Activated CD4-positive, alpha-beta T cell treated with anti-CD3 and anti-CD28 coated beads, Interleukin-2, Interleukin-6, amounts not matched to agents 100 ng/mL and 50 ng/mL, durations not matched to agents 16 hours and 8 hours (primary cell): ENCODE measurements around the gene MFN2.
"Not testable (repeated sequence)": the region's sequence is repeated elsewhere in the genome, so short reads cannot be mapped to it uniquely, and the experiment has no call there.

Experiments used
- DNase-seq: peaks from one replicate; pipeline ENCODE4 v3.0.0-alpha.2; 2020

Gene MFN2

DNA sequence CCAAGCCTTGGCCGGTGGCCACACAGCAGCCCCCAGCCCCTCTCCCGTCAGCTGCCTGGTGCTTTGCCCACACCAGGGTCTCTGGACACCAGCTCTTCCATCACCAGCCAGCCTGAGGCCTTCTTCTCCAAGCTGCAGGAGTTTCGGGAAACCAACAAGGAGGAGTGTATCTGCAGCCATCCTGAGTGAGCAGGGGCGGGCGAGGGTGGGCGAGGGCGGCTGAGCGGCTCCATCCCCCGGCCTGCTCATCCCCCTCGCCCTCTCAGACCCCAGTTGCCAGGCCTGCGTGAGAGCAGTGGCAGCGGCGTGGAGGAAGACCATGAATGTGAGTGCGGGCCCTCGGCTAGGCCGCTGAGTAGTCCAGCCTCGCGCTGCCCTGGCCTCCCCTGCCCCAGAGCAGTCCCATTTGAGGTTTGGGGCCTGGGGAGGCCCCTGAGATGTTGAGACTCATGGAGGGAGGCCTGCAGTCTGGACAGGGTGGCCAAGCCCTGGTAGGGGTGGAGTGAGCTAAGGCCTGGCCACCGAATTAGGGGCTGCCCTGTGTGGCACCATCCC lies 48.8 kb downstream of the MFN2 start:
- DNase-seq = no peak

DNA sequence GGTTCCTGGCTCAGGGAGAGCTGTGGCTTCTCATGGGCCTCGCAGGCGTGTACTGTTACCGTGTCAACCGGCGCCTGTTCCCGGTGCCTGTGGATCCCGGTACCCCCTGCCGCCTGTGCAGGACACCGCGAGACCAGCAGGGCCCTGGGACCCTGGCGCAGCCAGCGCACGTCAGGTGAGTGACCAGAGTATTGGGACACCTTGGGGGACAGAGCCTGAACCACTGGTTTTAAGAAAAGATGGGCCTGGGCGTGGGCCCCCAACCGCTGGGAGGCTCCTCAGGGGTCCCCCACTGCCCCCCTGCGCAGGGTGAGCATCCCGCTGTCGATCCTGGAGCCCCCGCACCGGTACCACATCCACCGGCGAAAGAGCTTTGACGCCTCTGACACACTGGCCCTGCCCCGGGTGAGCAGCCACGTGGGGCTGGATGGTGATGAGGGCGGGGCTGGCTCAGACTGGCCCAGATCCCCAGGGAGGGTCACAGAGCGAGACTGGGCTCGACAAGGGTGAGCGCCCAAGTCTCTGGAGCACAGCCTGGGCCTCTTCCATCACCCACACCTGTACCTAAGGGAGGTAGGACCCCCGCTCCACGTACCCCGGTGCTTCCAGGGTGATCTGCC lies 49.6 kb downstream of the MFN2 start:
- no peak for DNase-seq

DNA sequence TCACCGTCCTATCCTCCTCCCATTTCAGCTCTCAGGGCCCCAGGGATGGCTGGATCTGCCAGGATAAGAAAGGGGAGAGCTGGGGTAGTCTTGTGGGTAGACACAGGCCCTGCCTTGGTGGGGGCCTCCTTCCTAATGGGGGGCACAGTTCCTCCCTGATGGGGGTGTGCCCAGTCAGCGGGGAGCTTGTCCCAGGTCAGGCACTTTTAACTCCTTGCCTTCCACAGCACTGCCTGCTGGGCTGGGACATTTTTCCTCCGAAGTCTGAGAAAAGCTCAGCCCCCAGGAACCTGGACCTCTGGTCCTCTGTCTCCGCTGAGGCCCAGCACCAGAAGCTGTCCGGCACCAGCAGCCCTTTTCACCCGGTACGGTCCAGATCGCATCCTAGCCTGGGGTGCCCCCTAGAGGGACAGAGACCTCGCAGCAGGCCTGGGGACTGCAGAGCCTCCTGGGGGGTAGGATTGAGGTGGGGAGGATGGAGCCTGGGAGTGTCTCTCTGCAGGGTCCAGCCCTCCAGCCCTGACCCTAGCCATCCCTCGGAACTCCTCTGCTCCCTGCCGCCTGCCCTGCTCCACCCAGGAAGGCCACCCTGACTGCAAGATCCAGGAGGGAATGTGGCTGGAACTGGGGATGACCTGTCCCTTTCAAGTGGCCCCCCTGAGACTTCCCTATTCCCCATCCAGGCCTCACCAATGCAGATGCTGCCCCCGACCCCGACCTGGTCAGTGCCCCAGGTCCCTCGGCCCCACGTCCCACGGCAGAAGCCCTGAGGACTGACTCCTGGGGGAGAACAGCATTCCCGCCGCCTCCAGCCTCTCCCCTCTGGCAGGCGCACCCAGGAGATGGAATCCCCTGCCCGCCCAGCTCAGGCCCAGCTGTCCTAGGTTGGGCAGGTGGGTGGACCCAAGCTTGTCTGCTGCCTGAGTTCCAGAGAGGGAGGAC lies 51.1 kb downstream of the MFN2 start:
- peak; percentile 67 for DNase-seq

DNA sequence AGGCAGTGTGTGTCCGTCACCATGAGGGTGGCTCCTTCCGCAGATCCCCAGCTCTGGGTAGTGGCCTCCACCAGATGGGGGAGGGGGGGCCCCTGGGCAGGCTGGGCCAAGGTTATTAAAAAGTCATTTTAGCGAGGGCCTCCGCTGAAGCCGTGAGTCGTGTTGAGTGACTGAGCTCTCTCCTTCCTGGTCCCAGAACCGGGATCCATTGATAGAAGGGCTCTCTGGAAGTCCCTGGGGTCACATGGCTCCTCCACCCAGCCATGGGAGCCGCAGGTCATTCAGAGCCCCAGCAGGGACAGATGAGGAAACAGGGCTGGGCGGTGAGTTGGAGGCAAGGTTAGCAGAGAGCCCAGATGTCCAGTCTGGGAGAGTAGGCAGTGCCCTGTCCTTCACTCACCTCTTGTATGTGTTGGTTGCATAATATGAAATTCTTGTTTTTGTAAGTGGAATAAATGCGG lies 51.9 kb downstream of the MFN2 start:
- no peak for DNase-seq

DNA sequence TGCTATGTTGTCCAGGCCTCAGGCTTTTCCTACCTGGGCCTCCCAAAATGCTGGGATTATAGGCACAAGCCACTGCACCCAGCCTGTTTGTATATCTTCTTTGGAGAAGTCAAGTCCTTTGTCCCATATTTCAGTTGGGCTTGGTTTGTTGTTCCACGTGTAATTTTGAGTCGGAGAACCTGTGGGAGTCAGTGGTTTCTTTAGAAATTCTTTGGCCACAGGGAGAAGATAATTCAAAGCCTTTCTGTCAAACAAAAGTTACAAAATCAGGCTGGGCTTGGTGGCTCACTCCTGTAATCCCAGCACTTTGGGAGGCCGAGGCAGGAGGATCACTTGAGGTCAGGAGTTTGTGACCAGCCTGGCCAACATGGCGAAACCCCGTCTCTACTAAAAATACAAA lies 53.2 kb downstream of the MFN2 start:
- not testable (repeated sequence) for DNase-seq

DNA sequence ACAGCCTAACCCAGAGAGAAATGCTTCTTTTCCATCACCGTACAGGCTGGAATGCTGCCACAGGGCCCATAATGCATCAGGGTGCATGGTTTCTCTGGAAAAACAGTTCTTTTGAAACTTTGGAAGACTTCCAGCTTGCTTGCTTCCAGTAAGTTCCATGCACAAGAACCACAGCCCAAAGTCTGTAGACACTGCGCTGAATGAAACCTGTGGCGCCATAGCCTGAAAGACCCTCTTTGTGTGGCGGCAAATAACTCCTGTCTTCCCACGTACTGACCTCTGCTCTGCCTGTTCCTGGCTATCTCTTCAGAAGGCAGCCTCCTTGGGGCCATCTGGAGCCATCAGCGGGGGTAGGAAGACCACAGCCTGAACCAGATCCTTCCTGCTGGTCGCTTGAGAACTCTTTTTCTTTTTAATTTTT lies 54.1 kb downstream of the MFN2 start:
- DNase-seq = no peak

DNA sequence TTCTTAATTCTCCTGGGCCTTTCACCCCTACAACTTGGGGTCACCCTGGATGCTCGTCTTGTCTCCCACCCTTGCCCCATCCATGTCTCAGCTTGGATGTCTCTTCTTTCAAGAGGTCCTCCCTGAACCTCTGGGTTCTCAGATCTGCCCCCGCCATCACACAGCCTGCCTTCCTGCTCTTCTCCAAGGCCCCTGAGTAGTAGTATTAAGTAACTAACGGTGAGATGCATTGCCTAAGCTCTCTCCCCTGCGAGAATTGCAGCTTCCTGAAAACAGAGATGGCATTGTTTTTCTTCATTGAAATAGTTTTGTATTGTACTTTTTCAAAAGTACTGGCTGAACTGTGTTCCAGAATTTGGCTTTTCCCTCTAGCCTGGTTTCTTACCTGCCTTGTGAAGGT lies 55.1 kb downstream of the MFN2 start:
- DNase-seq = no peak

DNA sequence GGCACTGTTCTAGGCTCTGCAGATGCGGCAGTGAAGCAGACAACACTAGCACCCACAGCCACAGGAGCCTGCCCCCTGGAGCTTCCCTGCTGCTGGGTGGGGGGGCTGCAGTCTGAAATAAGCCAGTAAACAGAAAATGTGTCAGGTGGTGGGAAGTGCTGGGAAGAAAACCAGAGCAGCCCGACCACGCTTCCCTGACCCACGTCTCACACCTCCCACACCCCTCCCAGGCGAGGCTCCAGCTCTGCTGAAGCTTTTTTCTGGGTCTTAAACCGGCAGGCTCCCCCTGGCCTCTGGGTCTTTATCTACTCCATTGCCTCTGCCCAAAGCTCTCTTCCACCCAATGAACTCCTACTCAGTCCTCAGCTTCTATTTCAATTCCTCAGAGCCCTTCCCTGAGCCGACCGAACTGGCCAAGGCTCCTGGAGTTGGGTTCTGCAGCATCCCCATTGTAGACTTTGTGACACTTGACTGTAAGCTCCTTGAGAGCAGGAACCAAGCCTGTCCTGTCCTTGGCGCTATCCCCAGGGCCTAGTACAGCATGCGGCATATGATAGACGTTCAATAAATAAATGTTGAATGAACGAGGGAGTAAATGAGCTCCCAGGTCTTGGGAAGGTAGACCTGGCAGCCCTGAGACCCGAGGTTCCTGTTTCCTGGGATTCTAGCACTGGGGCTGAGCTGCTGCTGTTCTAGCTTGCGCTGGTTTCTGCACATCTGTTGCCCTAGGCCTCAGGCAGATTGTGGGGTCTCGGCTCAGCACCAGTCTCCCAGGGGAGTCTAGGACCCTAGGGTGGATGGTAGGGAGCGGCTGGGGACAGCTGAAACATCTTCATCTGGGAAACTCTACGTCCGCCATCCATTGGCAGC lies 57.5 kb downstream of the MFN2 start:
- no peak for DNase-seq

DNA sequence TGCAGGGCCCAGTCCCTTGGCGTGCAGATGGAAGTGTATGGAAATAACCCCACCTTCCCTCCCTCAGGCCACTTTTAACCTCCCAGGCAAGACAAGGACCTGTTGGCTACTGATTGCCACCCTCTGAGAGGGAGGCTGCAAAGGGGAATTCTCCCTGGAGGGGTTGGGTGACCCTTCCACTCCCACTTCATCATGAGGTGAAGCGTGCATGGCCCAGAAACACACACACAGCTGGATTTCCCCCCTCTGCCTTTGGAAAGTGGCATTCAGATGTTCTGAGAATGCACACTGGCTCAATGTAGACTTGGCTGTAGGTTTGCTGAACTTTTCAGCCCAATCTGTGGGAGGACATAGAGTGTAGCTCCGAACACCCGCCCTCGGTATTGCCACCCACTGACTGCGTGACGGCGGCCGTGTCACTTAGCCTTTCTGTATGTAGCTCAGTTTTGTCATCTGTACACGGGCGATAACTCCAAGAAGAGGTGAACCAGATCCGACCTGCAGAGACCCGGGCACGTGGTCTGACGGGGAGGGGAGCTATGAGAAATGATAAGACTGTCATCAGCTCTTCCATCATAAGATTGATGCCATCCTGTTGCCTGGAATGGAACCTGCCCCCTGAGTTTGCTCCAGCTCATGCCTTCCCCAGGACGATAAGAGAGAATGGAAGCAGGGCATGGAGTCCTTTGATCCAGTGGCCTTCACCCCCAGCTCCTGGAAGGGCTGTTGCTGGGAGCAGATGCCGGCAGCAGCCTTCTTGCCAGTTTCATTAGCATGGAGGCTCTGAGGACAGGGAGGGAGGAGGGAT lies 58.3 kb downstream of the MFN2 start:
- DNase-seq = no peak

DNA sequence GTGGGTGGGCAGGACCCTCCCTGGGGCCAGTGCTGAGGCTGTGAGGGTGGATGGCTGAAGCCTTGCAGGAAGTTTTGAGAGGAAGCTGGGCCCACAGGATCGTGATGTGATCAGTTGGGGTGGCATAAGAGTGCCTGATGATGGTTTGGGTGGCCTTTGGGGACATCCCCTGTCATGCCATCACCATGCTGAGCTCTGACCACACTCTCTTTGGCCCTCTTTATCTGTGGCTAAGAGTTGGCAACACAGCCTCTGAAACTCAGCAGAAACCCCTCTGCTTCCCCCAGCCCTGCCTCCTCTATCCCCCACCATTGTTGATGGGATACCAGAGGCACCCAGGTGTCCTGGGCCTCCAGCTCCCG lies 58.9 kb downstream of the MFN2 start:
- no peak for DNase-seq

DNA sequence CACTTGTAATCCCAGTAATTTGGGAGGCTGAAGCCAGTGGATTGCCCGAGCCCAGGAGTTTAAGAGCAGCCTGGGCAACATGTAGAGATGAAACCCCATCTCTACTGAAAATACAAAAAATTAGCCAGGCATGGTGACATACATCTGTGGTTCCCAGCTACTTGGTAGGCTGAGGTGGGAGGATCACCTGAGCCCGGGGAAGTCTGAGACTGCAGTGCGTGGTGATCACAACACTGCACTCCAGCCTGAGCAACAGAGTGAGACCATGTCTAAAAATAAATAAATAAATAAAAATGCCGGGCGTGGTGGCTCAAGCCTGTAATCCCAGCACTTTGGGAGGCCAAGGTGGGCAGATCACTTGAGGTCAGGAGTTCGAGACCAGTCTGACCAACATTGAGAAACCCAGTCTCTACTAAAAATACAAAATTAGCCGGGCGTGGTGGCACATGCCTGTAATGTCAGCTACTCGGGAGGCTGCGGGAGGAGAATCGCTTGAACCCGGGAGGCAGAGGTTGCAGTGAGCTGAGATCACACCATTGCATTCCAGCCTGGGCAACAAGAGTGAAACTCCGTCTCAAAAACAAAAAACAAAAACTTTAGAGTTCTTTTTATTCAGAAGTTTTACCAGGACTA lies 59.7 kb downstream of the MFN2 start:
- not testable (repeated sequence) for DNase-seq

DNA sequence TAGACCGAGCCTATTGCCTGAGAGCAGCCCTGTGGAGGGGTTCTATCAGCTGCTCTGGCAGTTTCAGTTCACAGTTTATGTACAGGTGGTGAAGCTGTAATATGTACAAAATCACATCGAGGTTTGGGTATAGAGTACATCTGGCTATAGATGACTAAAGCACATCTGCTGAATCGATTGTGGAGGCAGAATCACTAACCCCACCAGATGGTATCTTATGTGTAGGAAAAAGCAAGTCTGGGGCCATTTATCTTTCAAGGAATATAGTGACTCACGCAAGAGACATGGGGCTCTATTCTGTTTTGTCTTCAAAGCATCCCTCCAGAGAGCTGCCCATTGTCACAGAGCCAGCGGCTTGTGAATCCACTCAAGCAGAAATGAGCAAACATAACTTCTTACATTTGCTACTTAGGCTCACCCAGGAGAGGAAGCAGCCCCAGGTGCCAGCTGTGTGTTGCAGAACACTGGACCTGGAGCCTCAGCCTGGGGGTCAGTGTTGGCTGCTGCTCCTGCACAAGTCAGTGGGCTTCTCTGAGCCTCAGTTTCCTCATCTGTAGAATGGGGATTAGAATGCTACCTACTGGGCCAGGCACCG lies 60.3 kb downstream of the MFN2 start:
- peak; percentile 77 for DNase-seq

DNA sequence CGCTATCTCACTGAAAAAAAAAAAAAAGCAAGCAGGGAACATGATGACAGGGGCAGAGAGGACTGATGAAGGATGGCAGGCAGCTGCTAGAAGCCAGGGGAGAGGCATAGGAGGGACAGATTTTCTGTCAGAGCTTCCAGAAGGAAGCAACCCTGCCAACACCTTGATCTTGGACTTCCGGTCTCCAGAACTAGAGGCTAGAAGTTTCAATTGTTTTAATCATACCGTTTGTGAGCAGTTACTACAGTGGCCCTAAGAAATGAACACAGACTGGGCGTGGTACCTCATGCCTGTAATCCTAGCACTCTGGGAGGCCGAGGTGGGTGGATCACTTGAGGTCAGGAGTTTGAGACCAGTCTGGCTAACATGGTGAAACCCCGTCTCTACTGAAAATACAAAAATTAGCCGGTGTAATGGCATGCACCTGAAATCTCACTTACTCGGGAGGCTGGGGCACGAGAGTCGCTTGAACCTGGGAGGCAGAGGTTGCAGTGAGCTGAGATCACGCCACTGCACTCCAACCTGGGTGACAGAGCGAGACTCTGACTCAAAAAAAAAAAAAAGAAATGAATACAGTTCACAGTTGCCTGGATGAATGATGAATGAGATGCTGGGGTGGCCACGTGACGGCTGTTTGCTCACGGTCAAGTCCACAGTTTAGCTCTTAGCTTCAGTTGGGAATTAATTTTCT lies 64.1 kb downstream of the MFN2 start:
- peak; percentile 73 for DNase-seq

DNA sequence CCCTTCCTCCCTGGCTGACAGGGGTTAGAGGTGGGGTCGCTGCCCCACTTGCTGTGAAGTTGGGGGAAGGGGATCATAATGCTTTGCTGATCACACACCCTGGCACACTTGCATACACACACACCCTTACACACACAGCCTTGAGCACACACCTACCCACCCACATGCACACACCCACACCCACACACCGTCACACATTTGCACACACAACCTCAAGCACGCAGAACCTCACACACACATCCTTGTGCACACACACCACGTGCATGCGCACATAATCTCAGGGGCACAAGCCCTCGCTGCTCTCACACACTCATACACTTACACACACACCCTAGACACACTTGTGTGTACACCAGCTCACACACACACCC lies 66.5 kb downstream of the MFN2 start:
- DNase-seq = no peak

DNA sequence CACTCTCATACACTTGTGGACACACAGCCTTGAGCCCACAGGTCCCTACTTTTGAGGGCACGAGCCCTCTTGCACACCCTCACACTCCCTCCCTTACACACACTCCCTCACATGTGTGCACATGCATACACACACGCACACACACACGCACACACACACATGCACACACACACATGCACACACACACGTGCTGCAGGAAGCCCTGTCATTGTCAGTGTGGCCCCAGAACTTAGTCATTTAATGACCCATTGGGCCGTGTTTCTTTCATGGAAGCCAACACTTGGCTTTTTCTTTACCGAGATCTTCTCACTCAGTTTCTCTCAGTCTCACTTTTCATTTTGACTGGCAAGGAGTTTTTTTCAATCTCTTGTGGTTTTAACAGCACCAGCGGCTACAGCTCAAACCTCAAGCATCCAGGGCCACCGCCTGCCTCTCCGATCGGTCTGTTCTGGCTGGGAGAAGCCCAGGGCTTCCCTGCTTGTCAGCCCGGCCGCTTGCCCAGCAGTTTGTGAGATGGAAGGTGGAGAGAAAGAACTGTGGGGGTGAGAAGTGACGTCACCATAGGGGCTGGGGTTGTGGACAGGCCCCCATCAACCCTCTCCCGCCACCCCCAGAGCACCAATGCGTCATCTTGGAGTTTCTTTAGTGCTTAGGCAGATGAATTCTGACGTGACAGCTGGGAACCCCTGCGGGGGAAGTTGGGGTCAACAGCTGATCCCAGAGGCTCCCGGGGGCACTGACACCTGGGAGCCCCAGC lies 67.1 kb downstream of the MFN2 start:
- DNase-seq = peak; percentile 94

DNA sequence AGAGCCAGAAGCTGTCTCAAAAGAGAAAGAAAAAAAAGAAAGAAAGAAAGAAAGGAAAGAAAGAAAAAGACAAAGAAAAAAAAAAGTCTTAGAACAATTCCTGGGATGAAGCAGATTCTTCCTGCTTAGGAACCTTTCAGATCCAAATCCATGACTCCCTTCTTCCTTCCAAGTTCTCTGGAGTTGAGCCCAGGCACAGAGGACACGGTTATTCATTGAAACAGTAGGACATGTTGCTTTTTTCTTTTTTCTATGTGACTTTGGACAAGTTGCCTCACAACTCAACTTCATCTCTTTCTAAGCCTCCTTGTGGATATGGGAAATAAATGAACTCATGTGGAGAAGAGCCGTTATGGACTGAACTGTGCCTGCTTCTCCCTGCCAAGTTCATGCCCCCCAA lies 68.1 kb downstream of the MFN2 start:
- no peak for DNase-seq

DNA sequence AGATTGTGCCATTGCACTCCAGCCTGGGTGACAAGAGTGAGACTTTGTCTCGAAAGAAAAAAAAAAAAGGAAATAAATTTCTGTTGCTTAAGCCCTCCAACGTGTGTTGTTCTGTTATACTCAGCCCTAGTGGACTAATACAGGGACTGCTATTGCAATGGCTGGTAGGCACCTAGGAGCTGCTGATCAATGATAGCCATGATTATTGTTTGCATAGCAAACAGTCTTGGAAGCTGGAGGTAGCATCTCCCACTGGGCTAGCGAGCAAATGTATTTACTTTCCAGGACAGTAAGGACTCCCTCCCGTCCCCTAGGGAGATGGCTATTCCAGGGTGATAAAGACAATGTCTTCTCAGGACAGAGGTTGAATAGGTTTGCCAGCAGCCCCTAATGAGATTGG lies 69.4 kb downstream of the MFN2 start:
- DNase-seq = no peak

DNA sequence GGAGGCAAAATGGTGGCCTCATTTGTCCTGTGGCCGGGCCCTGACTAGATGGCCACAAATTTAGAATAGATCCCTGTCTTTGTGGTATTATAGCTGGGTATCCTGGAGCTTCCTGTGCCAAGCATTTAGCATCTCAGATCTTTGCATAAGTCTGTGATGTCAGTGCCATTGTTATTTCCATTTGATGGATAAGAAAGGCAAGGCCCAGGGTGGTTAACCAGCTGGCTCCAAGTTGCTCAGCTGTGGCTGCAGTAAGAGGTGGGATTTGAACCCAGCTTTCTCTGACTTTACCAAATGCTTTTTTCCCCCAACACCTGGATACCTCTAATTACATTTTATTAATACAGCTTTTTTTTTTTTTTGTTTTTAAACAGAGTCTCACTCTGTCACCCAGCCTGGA lies 71.1 kb downstream of the MFN2 start:
- no peak for DNase-seq

DNA sequence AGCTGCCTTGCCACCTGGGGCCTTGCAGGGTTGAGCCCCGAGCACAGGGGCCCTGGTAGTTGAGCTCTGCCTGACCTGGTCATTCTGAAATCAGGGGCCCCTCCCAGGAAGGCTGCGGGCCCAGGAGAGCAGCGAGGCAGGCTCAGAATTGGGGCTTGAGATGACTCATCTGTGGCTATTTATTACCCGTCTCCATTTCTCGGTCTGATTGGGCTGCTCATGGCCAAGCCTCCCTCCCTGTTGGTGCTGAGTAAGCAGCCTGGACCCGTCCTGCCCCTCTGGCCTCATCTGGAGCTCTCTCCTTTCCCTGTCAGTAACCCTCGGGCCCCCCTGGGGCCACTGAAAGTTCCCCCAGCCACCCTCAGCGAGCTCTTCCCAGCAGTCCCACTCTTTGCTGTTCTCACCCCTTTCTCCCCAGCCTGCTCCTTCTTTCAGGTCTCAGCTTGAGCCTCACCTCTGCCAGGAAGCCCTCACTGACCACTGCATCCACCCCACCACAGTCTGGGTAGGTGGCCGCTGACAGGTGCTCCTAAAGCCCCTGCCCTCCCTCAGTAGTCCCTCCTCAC lies 71.8 kb downstream of the MFN2 start:
- peak; percentile 95 for DNase-seq
